A549 (cell line): ENCODE results near the gene CTNNA3. TPM values are rescaled to one million over a fixed set of nuclear protein-coding genes. Genes with fewer than 3 reads are reported as not detected.

Experiments
- ATAC-seq, 2 experiments: fragments of 200-7000 bp in 1 of 2; fragments of >200 bp in 1 of 2; cut with Nextera tagmentation in 1 of 2; cut with Tn5 transposase in 1 of 2; 3 replicates each; pipeline versions ENCODE4 v1.8.0 to v1.9.1; 2018 to 2020; ENCODE audit warnings: mild to moderate bottlenecking in 1 of 2, moderate library complexity in 1 of 2
- CTCF ChIA-PET: fragments of 300-600 bp; sonication (Branson Sonifier 250); formaldehyde crosslinking; extraction: SDS; loops from one replicate; lab custom pipeline; 2021; ENCODE audit warnings: antibody characterized with exemption, inconsistent platforms; lab: Yijun Ruan, JAX
- POLR2A ChIA-PET: fragments of 350-600 bp; formaldehyde crosslinking; extraction: SDS; loops from one replicate; lab custom pipeline; 2021; ENCODE audit warnings: antibody characterized with exemption, inconsistent platforms; lab: Yijun Ruan, JAX
- DNase-seq, 2 experiments: peaks; one replicate each; pipeline versions ENCODE4 v3.0.0 to v3.0.0-alpha.2; 2011 to 2016; ENCODE audit warnings: low read depth in 1 of 2, low spot score in 1 of 2
- FAIRE-seq: peaks from 2 replicates; lab custom pipeline; 2011; peaks lifted over from hg19 to GRCh38; lab: Jason Lieb, UNC
- H3K27ac ChIP-seq, 2 experiments: fragments of >200 bp; sonication (Bioruptor Twin); formaldehyde crosslinking; 3 replicates each; pipeline ENCODE4 v1.5.1; 2016 to 2017
- H3K4me1 ChIP-seq: fragments of >200 bp; sonication (Bioruptor Twin); formaldehyde crosslinking; 3 replicates; pipeline ENCODE4 v1.6.1; 2016
- H3K4me2 ChIP-seq: fragments of >200 bp; sonication (Bioruptor Twin); formaldehyde crosslinking; 3 replicates; pipeline ENCODE4 v1.6.1; 2016
- H3K4me3 ChIP-seq: fragments of >200 bp; sonication (Bioruptor Twin); formaldehyde crosslinking; 3 replicates; pipeline ENCODE4 v1.5.1; 2016
- H3K9me3 ChIP-seq: fragments of >200 bp; sonication (Bioruptor Twin); formaldehyde crosslinking; 3 replicates; pipeline ENCODE4 v1.6.1; 2016
- BCL3 ChIP-seq: fragments of >200 bp; sonication (Bioruptor Twin); formaldehyde crosslinking; IDR thresholded peaks from 3 replicates; pipeline ENCODE4 v1.6.1; 2016
- BHLHE40 ChIP-seq: IDR thresholded peaks from 2 replicates; pipeline ENCODE4 v1.6.1; 2012; ENCODE audit warnings: low read depth, low read length, inconsistent platforms
- CEBPB ChIP-seq, 2 experiments: fragments of >200 bp in 1 of 2; sonication (Bioruptor Twin) in 1 of 2; formaldehyde crosslinking in 1 of 2; IDR thresholded peaks; 2 replicates each; pipeline ENCODE4 v1.6.1; 2012 to 2016
- CHD2 ChIP-seq: fragments of 150-350 bp; IDR thresholded peaks from 2 replicates; pipeline ENCODE4 v1.6.1; 2014; ENCODE audit warnings: low read length; ENCODE audit not compliant: partially characterized antibody
- CHD4 ChIP-seq: fragments of 200-600 bp; sonication (generic); IDR thresholded peaks from 2 replicates; pipeline ENCODE4 v1.6.1; 2016; ENCODE audit warnings: antibody characterized with exemption, mild to moderate bottlenecking, borderline replicate concordance
- E2F6 ChIP-seq: IDR thresholded peaks from 2 replicates; pipeline ENCODE4 v1.6.1; 2012; ENCODE audit warnings: low read depth, borderline replicate concordance
- EHMT2 ChIP-seq: fragments of 200-600 bp; sonication (generic); IDR thresholded peaks from 2 replicates; pipeline ENCODE4 v1.6.1; 2016; ENCODE audit warnings: antibody characterized with exemption, low read depth, mild to moderate bottlenecking, moderate library complexity
- EP300 ChIP-seq, 2 experiments: fragments of >200 bp; sonication (Bioruptor Twin); formaldehyde crosslinking; IDR thresholded peaks; 2 replicates in 1 of 2; 3 replicates in 1 of 2; pipeline ENCODE4 v1.6.1; 2016 to 2017
- ESRRA ChIP-seq: fragments of 150-350 bp; IDR thresholded peaks from 2 replicates; pipeline ENCODE4 v1.6.1; 2014; ENCODE audit warnings: mild to moderate bottlenecking, low read length, borderline replicate concordance
- HES2 ChIP-seq: fragments of >200 bp; sonication (Bioruptor Twin); formaldehyde crosslinking; IDR thresholded peaks from 2 replicates; pipeline ENCODE4 v1.6.1; 2016
- HEYL ChIP-seq: fragments of 250-450 bp; sonication (Bioruptor Pico); IDR thresholded peaks from 2 replicates; pipeline ENCODE4 v1.8.0; 2021; ENCODE audit warnings: mild to moderate bottlenecking, moderate library complexity
- HOXB5 ChIP-seq: fragments of 250-450 bp; sonication (Bioruptor Pico); IDR thresholded peaks from 2 replicates; pipeline ENCODE4 v1.5.0; 2020; ENCODE audit warnings: mild to moderate bottlenecking, moderate library complexity
- KDM1A ChIP-seq: fragments of 200-600 bp; sonication (generic); IDR thresholded peaks from 2 replicates; pipeline ENCODE4 v1.6.1; 2016; ENCODE audit warnings: low read depth, mild to moderate bottlenecking
- KDM5A ChIP-seq: fragments of 200-600 bp; sonication (generic); IDR thresholded peaks from 2 replicates; pipeline ENCODE4 v1.6.1; 2016; ENCODE audit warnings: antibody characterized with exemption, mild to moderate bottlenecking
- MAFK ChIP-seq: fragments of 450-650 bp; IDR thresholded peaks from 2 replicates; pipeline ENCODE4 v1.6.1; 2014; ENCODE audit not compliant: partially characterized antibody
- MAZ ChIP-seq: fragments of 150-350 bp; IDR thresholded peaks from 2 replicates; pipeline ENCODE4 v1.6.1; 2014; ENCODE audit warnings: antibody characterized with exemption, low read depth, low read length, borderline replicate concordance
- PHF8 ChIP-seq: fragments of 200-600 bp; sonication (generic); IDR thresholded peaks from 2 replicates; pipeline ENCODE4 v1.6.1; 2016; ENCODE audit warnings: low read depth, mild to moderate bottlenecking, antibody characterized with exemption, moderate library complexity, borderline replicate concordance
- POLR2A ChIP-seq: IDR thresholded peaks from 2 replicates; pipeline ENCODE4 v1.6.1; 2012; ENCODE audit warnings: mild to moderate bottlenecking, low read length
- RARB ChIP-seq: fragments of 250-450 bp; sonication (Bioruptor Pico); IDR thresholded peaks from 2 replicates; pipeline ENCODE4 v1.8.0; 2021; ENCODE audit warnings: mild to moderate bottlenecking, moderate library complexity
- RCOR1 ChIP-seq: fragments of 150-350 bp; IDR thresholded peaks from 2 replicates; pipeline ENCODE4 v1.6.1; 2014; ENCODE audit warnings: antibody characterized with exemption, low read length, low read depth
- SMC3 ChIP-seq: fragments of >200 bp; sonication (Bioruptor Twin); formaldehyde crosslinking; IDR thresholded peaks from 3 replicates; pipeline ENCODE4 v1.6.1; 2018; ENCODE audit warnings: inconsistent platforms
- TP53 ChIP-seq: fragments of 250-450 bp; sonication (Bioruptor Pico); IDR thresholded peaks from 2 replicates; pipeline ENCODE4 v1.5.0; 2021; ENCODE audit warnings: mild to moderate bottlenecking, moderate library complexity
- ZC3H11A ChIP-seq: fragments of 450-650 bp; IDR thresholded peaks from 2 replicates; pipeline ENCODE4 v1.6.1; 2014; ENCODE audit warnings: antibody characterized with exemption, mild to moderate bottlenecking
- ZNF302 ChIP-seq: fragments of 250-450 bp; sonication (Bioruptor Pico); IDR thresholded peaks from 2 replicates; pipeline ENCODE4 v1.9.0; 2021; ENCODE audit warnings: inconsistent platforms, mild to moderate bottlenecking, moderate library complexity
- WGBS: methylation state at CpG from one replicate; pipeline ENCODE4 v1.1.6; 2017; ENCODE audit errors: missing lambda C conversion rate; 5-methylcytosine and 5-hydroxymethylcytosine counted together
- polyA plus RNA-seq, 4 experiments: library from polyadenylated mRNA; depleted of rRNA in 3 of 4; stranded (reverse); fragments of >200 nt; fragmentation: RNase III in 1 of 4; extraction: RNeasy Plus Mini Kit Qiagen cat#74134 plus additional on column Dnase treatment in 1 of 4; gene quantifications; 2 replicates in 3 of 4; 3 replicates in 1 of 4; pipeline ENCODE4 v1.2.3, GENCODE V29; 2011 to 2017

The CTNNA3 gene
- polyA plus RNA-seq, 2 of the 4 experiments (the other 2 are of a cell fraction) = not detected

GRCh38 chr10:66538371-66538770 is 1157.6 kb downstream of the CTNNA3 start:
- H3K27ac ChIP-seq = no peak overlapping the region
- H3K4me1 ChIP-seq = no peaks in the 10 kb centered on the region
- WGBS = 7% methylated on average over 3 of the region's 3 CpGs
- H3K4me3 ChIP-seq = no peak overlapping the region
- TF ChIP-seq HEYL (CRISPR knock-in tag) = no peak
- TF ChIP-seq BHLHE40 = no peak
- no peak for TF ChIP-seq RCOR1
- no peak for TF ChIP-seq HOXB5 (CRISPR knock-in tag)
- TF ChIP-seq BCL3 = no peak
- TF ChIP-seq CEBPB (IDR thresholded peaks at IDR 0.05) = no peak
- TF ChIP-seq CHD4 = no peak
- TF ChIP-seq KDM1A = no peak
- no peak overlapping the region for H3K4me2 ChIP-seq
- ChIA-PET POLR2A (no interaction called here), CTCF (no interaction called here)
- DNase-seq (no peak), ATAC-seq (no peak), FAIRE-seq (no peak)
- no peaks in the 10 kb centered on the region for H3K9me3 ChIP-seq

GRCh38 chr10:66537186-66537585 is 1158.8 kb downstream of the CTNNA3 start:
- no peaks in the 10 kb centered on the region for H3K4me1 ChIP-seq
- ChIA-PET CTCF (no interaction called here), POLR2A (no interaction called here)
- H3K9me3 ChIP-seq = no peaks in the 10 kb centered on the region
- H3K27ac ChIP-seq = no peak overlapping the region
- FAIRE-seq (no peak), DNase-seq (no peak), ATAC-seq (no peak)
- H3K4me2 ChIP-seq = no peak overlapping the region
- H3K4me3 ChIP-seq = no peak overlapping the region
- TF ChIP-seq PHF8 (no peak), ZNF302 (CRISPR knock-in tag) (no peak), KDM5A (no peak), MAFK (no peak), ZC3H11A (no peak)
- 20% methylated on average over 1 of the region's 1 CpG for WGBS

- Histone ChIP-seq H3K4me2 (no peak overlapping the region), H3K9me3 (no peaks in the 10 kb centered on the region), H3K27ac (no peak overlapping the region), H3K4me1 (no peaks in the 10 kb centered on the region)
- DNase-seq (no peak), FAIRE-seq (no peak)
- POLR2A ChIA-PET = no interaction called here
- TF ChIP-seq CHD4 (no peak), MAZ (no peak), BCL3 (no peak), RARB (CRISPR knock-in tag) (no peak), EHMT2 (no peak), E2F6 (no peak), EP300 (IDR thresholded peaks at IDR 0.05) (no peak), POLR2A (no peak), HES2 (no peak), MAFK (no peak), ZNF302 (CRISPR knock-in tag) (no peak), SMC3 (no peak), PHF8 (no peak), RCOR1 (no peak), ESRRA (no peak), TP53 (CRISPR knock-in tag) (no peak), CHD2 (no peak), KDM5A (no peak), BHLHE40 (no peak)
- TF ChIP-seq, all 56 proteins: peak for 0
- CTCF ChIA-PET = no interaction called here
- ATAC-seq = no peak
- no peak overlapping the region for H3K4me3 ChIP-seq
- 0% methylated on average over 1 of the region's 1 CpG for WGBS
These were observed 1160.6 kb downstream of the CTNNA3 start for GRCh38 chr10:66535439-66535838.
